T follicular helper cell (primary cell): Measurements from ENCODE around the gene UCN3.
"Not testable (repeated sequence)": the region's sequence is repeated elsewhere in the genome, so short reads cannot be mapped to it uniquely, and the experiment has no call there.

Experiments used
- DNase-seq: peaks from one replicate; pipeline ENCODE4 v3.0.0-alpha.2; 2020; ENCODE audit warnings: low read depth

UCN3 gene

DNA sequence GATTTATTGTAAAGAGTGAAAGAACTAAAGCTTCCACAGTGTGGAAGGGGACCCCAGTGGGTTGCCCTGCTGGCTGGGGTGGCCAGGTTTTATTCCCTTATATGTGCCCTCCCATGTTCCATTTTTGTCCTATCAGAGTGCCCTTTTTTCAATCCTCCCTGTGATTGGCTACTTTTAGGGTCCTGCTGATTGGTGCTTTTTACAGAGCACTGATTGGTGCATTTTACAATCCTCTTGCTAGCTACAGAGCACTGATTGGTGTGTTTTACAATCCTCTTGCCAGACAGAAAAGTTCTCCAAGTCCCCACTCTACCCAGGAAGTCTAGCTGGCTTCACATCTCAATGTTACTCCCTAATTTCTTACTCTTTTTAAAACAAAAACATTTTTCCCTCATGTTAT lies 46.0 kb downstream of the UCN3 start:
- DNase-seq = not testable (repeated sequence)

DNA sequence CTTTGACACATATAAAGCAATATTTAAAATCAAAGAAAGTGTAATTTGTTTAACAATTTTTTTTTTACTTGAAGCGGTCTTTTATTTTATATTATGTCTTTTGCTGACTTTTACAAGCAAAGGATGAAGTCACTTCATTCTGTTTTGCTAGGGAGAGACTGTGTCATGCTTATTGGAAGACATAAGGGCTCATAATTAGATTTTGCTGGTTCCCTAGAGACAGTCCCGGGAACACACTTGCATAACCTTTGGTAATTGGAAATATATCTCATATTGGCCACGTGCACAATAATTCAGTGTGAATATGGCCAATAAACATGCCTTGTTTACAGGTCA lies 47.1 kb downstream of the UCN3 start:
- DNase-seq = no peak

DNA sequence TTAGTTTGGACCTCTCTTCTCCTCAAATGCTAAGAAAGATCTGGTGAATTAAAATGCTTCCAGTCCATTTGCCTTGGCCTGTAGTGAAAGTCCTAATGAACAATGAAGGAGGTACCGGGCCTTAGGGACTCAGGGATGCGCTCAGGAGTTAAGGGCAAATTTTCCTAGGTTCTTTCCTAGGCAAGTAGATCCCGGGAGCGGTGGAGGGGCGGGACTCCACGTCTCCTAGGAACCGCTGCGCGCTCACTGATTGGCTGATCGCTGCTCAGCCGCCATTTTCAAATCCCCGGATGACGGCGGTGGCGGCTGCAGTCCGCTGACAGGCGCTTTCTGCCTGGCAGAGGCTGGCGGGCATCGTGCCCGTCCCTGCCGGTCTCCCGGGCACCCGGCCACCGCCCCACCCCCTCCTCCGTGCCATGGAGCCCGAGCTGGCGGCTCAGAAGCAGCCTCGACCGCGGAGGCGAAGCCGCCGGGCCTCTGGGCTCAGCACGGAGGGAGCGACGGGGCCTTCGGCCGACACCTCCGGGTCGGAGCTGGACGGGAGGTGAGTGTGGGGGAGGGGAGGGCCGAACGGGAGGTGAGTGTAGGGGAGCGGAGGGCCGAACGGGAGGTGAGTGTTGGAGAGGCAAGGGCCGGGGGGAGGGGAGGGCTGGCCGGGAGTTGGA lies 47.6 kb downstream of the UCN3 start, which contains the start of gene NET1:
NET1 (plus strand) TSS at position 281 of the 665 bp plus-strand sequence; CDS start at position 417, 136 bp downstream.
- peak; percentile 40 for DNase-seq

DNA sequence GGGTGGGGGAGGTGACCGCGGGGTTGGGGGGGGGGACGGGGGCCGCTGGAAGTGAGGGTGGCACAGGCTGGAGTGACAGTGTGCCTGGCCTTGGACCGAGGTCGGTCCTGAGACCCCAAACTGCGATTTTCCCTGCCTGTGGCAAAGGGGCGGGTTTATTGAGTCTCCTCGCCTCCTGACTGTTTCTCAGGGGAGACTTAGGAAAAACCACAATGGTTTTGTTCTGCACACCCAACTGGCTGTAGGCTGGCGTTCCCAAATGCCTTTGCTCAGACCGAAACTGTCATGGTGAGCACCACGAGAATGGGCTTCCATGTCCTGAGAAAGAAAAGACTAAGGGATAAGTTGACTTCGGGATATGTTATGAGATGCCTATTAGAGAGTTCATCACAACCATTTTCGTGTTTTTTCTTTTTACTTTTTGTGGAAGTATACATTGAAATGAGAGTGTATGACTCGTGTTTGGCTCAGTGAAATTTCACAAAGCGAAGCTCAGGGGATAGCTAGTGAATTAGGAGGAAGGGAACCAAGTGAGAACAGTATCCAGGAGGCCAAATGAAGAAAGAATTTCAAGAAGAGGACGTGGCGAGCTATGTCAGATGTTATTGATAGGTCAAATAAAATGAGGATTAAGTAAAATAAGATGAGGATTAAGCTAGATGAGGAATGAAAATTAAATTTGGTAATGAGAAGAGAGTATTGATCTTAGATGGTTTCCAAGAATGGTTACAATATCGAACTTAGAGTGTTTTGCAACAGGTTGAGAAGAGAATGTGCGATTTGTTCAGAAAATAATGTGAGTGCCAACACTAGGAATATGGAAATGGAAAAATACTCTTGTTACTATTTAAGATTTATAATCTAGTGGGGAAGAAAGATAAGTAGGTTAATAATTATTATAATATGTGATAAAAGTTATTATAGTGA lies 48.5 kb downstream of the UCN3 start:
- DNase-seq = no peak

DNA sequence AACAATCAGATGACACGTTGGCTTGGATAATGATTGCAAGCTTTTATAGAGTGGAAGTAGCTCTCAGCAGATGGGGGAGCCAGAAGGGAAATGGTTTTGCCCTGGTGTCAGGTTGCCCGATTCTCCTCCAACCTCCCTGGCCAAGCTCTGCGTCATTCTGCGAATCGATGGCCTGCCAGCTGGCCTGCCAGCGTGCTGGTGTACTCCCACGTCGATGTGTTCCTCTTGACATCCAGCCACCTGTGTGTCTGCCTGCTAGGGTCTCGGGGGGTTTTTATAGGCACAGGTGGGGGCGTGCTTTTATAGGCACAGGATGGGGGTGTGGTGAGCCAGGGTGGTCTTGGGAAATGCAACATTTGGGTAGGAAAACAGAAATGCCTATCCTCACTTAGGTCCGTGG lies 52.2 kb downstream of the UCN3 start:
- DNase-seq = no peak

DNA sequence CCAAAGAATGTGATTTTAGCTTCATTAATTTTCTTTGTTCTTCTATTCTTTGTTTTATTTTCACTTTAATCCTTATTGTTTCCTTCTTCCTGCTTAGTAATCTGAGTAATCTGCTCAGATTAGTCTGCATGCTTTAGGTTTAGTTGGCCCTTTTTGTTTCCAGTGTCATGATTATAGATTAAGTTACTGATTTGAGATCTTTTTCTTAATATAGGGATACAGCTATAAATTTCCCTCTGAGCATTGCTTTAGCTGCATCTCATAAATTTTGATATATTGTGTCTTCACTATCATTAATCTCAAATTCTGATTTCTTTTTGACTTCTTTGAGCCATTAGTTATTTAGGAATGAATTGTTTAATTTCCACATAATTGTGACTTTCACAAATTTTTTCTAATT lies 53.8 kb downstream of the UCN3 start:
- no peak for DNase-seq

DNA sequence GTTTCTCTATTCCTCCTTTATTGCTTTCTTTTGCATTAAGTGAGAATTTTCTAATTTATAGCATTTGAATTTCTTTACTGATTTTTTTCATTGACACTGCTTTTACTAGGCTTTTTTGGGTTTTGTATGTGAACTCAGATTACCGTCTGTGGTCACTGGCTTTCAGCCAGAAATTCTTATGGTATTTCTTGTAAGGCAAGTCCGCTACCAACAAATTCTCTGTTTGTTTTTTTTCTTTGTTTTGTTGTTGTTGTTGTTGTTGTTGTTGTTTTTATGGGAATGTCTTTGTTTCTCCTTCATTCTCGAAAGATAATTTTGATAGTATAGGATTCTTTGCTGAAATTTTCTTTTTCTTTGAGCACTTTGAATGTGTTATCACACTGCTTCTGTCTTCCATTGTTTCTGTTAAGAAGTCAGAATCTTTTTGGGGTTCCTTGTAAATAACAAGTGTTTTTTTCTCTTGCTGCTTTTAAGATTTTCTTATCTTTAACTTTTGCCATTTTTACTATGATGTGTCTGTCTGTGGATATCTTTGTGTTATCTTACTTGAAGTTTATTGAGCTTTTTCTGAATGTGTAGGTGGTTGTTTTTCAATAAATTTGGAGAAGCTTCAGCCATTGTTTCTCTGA lies 54.8 kb downstream of the UCN3 start:
- DNase-seq = no peak

DNA sequence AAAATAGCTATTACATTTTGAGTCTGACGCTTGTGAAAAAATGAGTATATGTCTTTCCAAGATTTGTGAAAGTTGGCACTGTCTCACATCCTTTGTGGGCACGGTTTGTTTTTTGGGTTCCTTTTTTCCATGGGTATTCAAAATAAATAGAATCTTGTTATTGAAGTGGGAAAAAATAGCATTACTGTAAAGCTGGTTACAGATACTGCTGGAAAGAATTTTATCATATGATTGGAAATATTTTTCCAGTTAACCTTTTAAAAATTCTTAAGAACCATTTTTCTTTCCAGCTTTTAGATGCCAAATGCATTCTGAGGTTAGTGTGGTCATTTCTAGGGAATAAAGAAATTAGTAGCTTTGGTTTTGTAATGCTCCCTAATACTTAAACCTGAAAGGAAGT lies 59.0 kb downstream of the UCN3 start:
- no peak for DNase-seq
